GM19328 (cell line): ENCODE measurements around the gene DNER.
"Not testable (repeated sequence)": the region's sequence is repeated elsewhere in the genome, so short reads cannot be mapped to it uniquely, and the experiment has no call there.

ENCODE experiments used
- ATAC-seq: cut with Tn5 transposase; IDR thresholded peaks from one replicate; pipeline ENCODE4 v1.9.1; 2021; ENCODE audit warnings: mild to moderate bottlenecking, moderate library complexity; ENCODE audit not compliant: unreplicated experiment

DNER gene

DNA sequence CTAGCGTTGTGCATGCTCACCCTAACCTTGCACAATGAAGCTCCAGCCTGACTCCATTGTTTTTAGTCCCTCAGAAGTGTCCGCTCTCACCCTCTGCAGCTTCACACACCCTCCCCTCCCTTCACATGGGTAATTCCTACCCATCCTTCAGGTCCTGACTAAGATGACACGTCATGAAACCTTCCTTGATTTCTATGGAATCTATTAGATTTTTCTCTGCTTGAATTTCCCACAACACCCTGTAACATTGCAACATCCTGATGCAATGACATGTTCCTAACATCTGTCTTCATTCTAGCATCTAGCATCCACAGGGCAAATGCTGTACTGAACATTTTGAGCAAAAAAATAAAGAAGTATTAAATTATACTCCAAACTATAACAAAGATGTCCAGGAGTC is 366.2 kb downstream of the DNER start:
- ATAC-seq: no peak

GRCh38 chr2:229346816-229347540 is 367.4 kb downstream of the DNER start:
- ATAC-seq: no peak

GRCh38 chr2:229344955-229345354 is 369.4 kb downstream of the DNER start:
- ATAC-seq: no peak

- ATAC-seq: no peak
These were observed 370.2 kb downstream of the DNER start for GRCh38 chr2:229344151-229344551.

DNA sequence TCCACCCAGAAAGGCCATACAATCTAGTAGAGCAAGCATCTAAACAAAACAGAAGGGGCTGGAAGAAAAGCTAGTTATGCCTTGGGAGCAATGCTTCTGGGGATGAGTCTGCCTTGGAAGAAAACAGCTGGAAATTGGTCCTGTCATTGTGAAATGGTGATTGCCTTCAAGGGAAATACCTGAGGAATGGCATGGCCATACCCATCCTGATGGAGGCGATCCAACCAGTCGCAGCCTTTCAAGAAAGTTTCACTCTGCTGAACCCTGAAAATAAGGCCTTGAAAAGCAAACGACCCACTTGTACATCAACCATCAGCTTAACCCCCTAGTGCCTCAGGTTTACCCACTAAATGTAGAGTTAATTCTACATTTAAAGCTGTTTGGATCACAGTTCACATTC is 370.7 kb downstream of the DNER start:
- ATAC-seq: no peak

DNA sequence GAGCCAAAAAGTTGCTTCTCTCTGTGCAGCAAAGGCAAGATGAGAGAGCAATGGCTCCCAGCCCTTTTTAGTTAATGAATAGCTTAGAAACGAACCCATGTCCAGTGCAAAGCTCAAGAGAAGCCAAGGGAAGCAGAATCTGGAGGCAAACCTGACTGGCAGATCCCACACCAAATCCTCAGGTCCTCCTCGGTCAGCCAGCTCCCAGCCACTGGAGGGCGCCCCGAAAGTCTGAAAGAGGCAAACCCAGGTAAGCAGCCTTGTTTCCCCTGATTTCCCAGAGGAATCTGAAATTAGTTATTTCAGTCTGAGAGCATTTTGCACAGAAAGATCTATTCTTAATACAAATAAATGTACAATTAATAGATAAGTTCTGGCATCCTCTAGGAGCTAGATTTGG is 372.0 kb downstream of the DNER start:
- ATAC-seq: no peak

- no peak for ATAC-seq
These were observed 374.1 kb downstream of the DNER start for GRCh38 chr2:229340086-229340760.

DNA sequence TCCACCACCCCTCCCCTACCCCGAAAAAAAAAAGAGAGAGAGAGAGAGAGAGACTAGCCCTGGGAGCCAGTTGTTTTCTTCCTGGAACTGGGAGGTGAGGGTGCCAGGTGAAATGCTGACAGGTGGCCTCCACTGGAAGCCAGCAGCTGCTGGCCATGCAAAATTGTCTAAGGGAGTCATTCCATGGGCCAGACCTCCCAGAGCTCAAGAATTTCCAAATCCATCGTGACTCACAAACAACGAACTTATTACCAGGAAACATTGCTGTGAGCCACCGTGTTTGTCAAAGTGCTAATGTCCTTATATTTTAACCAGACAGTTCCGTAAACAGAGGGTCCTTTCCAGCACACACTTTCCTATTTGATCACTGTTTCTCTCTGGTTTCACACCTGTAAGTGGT is 374.7 kb downstream of the DNER start:
- no peak for ATAC-seq

DNA sequence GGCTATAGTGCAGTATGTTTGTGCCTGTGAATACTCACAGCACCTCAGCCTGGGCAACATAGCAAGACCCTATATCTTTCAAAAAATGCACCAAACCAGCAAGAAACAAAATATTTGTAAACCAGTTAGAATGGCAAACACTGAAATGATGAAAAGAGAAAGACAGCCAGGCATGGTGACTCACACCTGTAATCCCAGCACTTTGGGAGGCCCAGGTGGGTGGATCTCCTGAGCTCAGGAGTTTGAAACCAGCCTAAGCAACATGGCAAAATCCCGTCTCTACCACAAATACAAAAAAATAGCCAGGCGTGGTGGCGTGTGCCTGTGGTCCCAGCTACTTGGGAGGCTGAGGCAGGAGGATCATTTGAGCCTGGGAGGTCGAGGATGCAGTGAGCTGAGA is 375.2 kb downstream of the DNER start:
- ATAC-seq: not testable (repeated sequence)

- no peak for ATAC-seq
These were observed 378.4 kb downstream of the DNER start for GRCh38 chr2:229335877-229336346.

DNA sequence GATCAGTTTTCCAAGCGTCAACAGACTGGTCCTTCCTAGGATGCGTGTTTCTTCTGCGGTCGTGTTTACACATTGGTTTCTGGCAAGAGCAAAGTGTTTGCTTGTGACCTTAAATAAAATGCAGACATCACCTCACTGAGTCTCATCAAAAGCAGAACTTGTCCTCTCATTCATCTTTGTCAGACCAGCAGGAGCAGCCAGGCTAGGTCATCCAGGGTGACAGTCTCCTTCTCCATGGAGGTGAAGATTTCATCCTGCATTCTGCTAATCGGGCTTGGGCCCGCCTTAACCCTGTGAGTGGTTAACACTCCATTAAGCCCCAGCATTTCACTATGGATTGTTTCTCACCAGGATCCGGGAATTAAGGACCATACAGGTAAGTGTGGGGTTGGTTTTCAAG is 379.0 kb downstream of the DNER start:
- ATAC-seq: no peak

GRCh38 chr2:229330952-229331351 is 383.4 kb downstream of the DNER start:
- ATAC-seq: no peak

DNA sequence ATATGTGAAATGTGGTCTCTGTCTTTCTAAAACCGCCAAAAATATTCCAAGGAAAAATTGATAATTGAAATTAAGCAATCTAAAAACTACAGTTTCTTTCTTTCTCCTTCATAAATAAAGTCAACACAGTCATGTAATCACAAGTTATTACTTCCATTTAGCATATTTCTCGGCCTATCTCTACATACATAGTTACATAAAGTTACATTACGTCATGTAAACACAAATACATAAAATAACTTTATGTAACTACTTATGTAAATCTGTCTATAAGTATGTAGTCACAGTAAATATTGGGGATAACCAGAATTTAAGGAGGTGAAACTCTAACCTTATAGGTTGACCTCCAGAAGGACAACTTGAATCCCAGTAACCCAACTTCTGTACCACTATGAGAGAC is 394.8 kb downstream of the DNER start:
- no peak for ATAC-seq

DNA sequence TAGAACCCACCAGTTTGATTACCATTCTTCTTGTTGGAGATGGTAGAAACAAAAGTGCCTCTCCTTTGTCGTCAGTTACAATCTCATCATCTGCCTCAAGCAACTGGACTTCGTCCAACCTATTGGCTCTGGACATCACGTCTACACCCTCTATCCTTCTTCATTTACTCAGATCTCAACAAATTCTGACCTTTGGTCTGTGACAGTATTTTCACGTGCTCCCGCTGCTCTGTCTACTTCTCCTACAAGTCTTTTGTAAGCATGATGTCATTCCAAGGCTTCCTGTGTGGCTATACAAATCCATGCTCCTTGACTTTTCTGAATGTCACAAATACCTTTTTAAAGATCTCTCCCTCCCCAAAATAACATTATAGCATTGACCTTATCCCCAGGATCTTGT is 400.2 kb downstream of the DNER start:
- no peak for ATAC-seq

- ATAC-seq: no peak
These were observed 400.8 kb downstream of the DNER start for GRCh38 chr2:229313591-229313990.
